Pancreas (tissue), 10 donors: ENCODE measurements around the gene POLN. TPM values are rescaled to one million over a fixed set of nuclear protein-coding genes. Genes with fewer than 3 reads are reported as not detected.

Experiments used
- ATAC-seq, 4 donors: fragments of 200-7000 bp; cut with Tn5 transposase; one replicate each; pipeline versions ENCODE4 v1.8.0 to v1.9.1; 2020; ENCODE audit warnings: mild to moderate bottlenecking in 4 of 4, moderate library complexity in 4 of 4
- DNase-seq, 6 donors: peaks; one replicate each; pipeline ENCODE4 v3.0.0-alpha.2; 2020
- FAIRE-seq: peaks from 2 replicates; lab custom pipeline; 2012; peaks lifted over from hg19 to GRCh38; lab: Jason Lieb, UNC
- H3K27ac ChIP-seq, 4 donors: fragments of 200-600 bp; sonication (generic); 1 replicate in 3 of 4; 2 replicates in 1 of 4; pipeline versions ENCODE4 v1.5.0 to v1.8.0; 2020
- H3K27me3 ChIP-seq, 4 donors: fragments of 200-600 bp; one replicate each; pipeline ENCODE4 v1.8.0; 2021
- H3K36me3 ChIP-seq, 3 donors: fragments of 200-600 bp; sonication (generic) in 1 of 3; one replicate each; pipeline versions ENCODE4 v1.5.0 to v1.8.0; 2020 to 2021
- H3K4me1 ChIP-seq, 3 donors: fragments of 200-600 bp; one replicate each; pipeline ENCODE4 v1.8.0; 2021
- H3K4me3 ChIP-seq, 4 donors: fragments of 200-600 bp; sonication (generic) in 2 of 4; one replicate each; pipeline versions ENCODE4 v1.5.0 to v1.8.0; 2020 to 2021
- H3K9me3 ChIP-seq, 4 donors: fragments of 200-600 bp; one replicate each; pipeline ENCODE4 v1.8.0; 2021
- CTCF ChIP-seq, 4 donors: fragments of 200-600 bp; sonication (generic) in 3 of 4; IDR thresholded peaks; one replicate each; pipeline versions ENCODE4 v1.5.0 to v1.8.0; 2021; ENCODE audit warnings: antibody characterized with exemption in 4 of 4
- WGBS, 2 donors: extraction: QIAGEN DNeasy Blood & Tissue Kit; methylation state at CpG; one replicate each; pipeline ENCODE4 v1.1.7; 2013; 5-methylcytosine and 5-hydroxymethylcytosine counted together
- intact Hi-C, 3 donors: fragments of 100-400 bp; cut with DNase I; formaldehyde crosslinking; loops; one replicate each; pipeline versions ENCODE4 v1.11.1 to v1.14.2; 2022
- polyA plus RNA-seq, 2 donors: library from polyadenylated mRNA; stranded (reverse); fragments of 200-250 nt; gene quantifications; one replicate each; pipeline ENCODE4 v1.2.3, GENCODE V29; 2013
- total RNA-seq, 6 donors: library from RNA; stranded (reverse); fragmentation: NEBNext Ultra II Directional in 4 of 6; extraction: Animal tissue kit (Norgen Biotek cat#: 25700) in 4 of 6; gene quantifications; one replicate each; pipeline versions ENCODE4 v1.2.1 to v1.2.4, GENCODE V29; 2021 to 2023
- donor health status: healthy with polysubstance abuse.
- donor health status: DM: no; HTN: no; CAD: no; lungs with moderate emphysema.
- donor health status: DM: no; HTN: no; CAD: no.
- donor health status: control.
- donor health status: control.
- donor health status: Bipolar disorder and iron deficiency.
- donor health status: DM: yes; HTN: yes; CAD: no.
- donor health status: DM: no; HTN: no; CAD: no.
- donor health status: DM: no; HTN: no; CAD: no.
- donor health status: DM: yes; HTN: yes; CAD: no.

POLN gene
- total and polyA plus RNA-seq, 8 donors: 0.95 to 3.6 (median 1.9) TPM

GRCh38 chr4:2261110-2261852 lies 19.4 kb upstream of the POLN start:
- FAIRE-seq (no peak), ATAC-seq (peak; percentile 31 to 49 (median 34)), DNase-seq (peak; percentile 40 to 86 (median 67))
- Histone ChIP-seq H3K9me3 (no peaks in the 10 kb centered on the region), H3K27ac (peak overlapping the region; percentile 62 to 85 (median 77)), H3K4me1 (peaks cover 0 to 15% (median 12%) of the 10 kb centered on the region in 3 donors), H3K4me3 (peak overlapping the region; percentile 86 to 97 (median 90)), H3K27me3 (no peaks in the 10 kb centered on the region), H3K36me3 (no peaks in the 10 kb centered on the region)
- TF ChIP-seq CTCF (IDR thresholded peaks at IDR 0.05): no peak
- WGBS, 2 donors: 0 to 1% methylated on average over 35 to 91 of the region's 91 CpGs
- intact Hi-C loops: no loop called here

- DNase-seq: peak; percentile 11 to 80 (median 49)
- Histone ChIP-seq H3K9me3 (no peaks in the 10 kb centered on the region), H3K27me3 (no peaks in the 10 kb centered on the region), H3K36me3 (no peaks in the 10 kb centered on the region), H3K4me1 (peaks cover 0 to 17% (median 12%) of the 10 kb centered on the region in 3 donors), H3K27ac (peak overlapping the region; percentile 53 to 85 (median 77)), H3K4me3 (peak overlapping the region; percentile 86 to 97 (median 90))
- 24 to 26% methylated on average over 23 of the region's 23 CpGs for WGBS, 2 donors
- intact Hi-C loops: no loop called here
- no peak for TF ChIP-seq CTCF (IDR thresholded peaks at IDR 0.05)
- ATAC-seq: no peak
- FAIRE-seq: no peak
Observed at GRCh38 chr4:2260344-2261109, 18.6 kb upstream of the POLN start.

GRCh38 chr4:2259541-2260343 lies 17.8 kb upstream of the POLN start:
- 71 to 81% methylated on average over 15 of the region's 15 CpGs for WGBS, 2 donors
- no peak for FAIRE-seq
- intact Hi-C loops: no loop called here
- no peak for TF ChIP-seq CTCF (IDR thresholded peaks at IDR 0.05)
- ATAC-seq: no peak
- Histone ChIP-seq H3K36me3 (no peaks in the 10 kb centered on the region), H3K27me3 (no peaks in the 10 kb centered on the region), H3K4me3 (peak overlapping the region in 2 of 4 donors; percentile 93 to 97), H3K27ac (peak overlapping the region in 1 of 4 donors; percentile 76), H3K4me1 (peaks cover 0 to 17% (median 12%) of the 10 kb centered on the region in 3 donors), H3K9me3 (no peaks in the 10 kb centered on the region)
- DNase-seq: peak in 5 of 6 donors; percentile 4 to 79 (median 40)

GRCh38 chr4:2259036-2259540 lies 17.2 kb upstream of the POLN start:
- Histone ChIP-seq H3K27me3 (no peaks in the 10 kb centered on the region), H3K9me3 (no peaks in the 10 kb centered on the region), H3K36me3 (no peaks in the 10 kb centered on the region), H3K4me3 (peak overlapping the region in 1 of 4 donors; percentile 97), H3K27ac (no peak overlapping the region), H3K4me1 (peaks cover 0 to 17% (median 12%) of the 10 kb centered on the region in 3 donors)
- TF ChIP-seq CTCF (IDR thresholded peaks at IDR 0.05): no peak
- intact Hi-C loops: no loop called here
- FAIRE-seq (no peak), ATAC-seq (no peak), DNase-seq (peak in 3 of 6 donors; percentile 11 to 72 (median 19))
- 62 to 63% methylated on average over 13 of the region's 13 CpGs for WGBS, 2 donors
